Measurements from ENCODE around the gene EFS.

The EFS gene

DNA sequence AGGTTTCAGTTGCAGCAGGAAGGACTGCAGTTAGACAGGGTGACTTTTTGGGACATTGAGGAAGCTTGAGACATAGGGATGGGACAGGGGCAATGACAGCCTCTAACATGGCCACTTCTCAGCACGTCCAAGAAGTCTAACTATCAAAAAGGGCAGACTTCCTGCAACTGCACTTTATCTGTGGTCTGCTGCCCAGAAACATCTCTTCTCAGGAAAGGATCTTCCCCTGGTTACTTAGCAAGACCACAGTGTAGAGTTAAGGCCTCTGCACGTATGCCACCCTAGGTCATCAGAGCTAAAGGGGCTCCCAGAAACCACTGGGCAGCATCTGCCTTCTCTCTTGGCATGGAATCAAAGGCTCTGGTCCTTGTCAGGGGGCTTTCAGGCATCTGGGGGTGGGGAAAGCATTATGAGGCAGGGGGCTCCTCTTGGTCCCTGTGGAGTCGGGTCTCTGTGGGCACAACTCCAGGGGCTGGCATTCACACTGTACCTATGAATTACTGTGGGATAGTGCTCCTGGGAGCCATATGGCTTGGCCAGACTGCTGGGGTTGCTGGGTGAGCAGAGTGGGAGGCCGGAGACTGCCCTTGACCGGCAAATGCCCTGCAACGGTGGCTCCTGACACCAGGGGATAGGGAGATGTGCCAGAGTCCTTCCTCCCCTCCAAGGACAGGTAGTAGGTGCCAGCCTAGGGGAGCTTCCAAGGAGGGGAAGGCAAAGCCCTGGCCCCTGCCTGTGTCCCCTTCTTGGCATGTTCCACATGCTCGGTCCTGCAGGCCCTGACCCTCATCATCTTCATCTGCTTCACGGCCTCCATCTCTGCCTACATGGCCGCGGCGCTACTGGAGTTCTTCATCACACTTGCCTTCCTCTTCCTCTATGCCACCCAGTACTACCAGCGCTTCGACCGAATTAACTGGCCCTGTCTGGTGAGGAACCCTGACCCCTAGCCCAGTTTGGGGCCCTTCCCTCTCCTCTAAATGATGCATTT lies 12.9 kb upstream of the EFS start:
- DNase-seq: no peak

- no peak for DNase-seq
Observed at GRCh38 chr14:23377198-23377550, 12.2 kb upstream of the EFS start.

DNA sequence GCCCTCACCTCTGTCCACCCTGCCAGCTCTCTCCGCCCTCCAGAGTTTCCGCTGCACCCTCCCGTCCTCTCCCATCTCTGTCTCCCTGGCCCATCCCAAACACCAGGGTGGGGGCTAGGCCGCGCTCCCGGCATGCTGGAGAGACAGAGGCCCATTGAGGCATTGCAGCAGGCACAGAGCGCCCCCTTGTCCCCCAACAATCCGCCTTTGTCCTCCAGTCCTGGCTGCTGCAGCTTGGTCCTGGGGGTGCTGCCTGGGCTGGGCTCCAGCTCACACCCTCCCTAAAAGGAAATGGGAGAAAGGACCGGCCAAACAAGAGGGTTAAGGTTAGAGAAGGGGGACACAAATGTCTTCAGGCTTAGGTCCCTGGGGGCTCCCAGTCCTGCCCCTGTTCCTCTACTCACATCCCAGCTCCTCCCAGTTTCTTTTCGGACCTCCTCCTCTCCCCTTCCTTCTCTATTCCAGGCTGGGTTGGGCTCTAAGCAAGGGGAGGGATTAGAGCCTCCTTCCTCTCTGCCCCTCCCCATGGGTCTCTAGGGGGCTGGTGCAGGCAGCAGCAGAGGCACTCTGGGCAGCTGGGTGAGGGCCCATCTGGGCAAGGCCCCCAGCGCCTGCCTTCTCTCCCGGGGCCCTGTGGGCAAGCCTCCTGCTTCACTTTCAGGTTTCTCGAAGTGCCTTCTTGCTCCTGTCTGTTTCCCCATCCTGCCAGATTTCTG lies 11.7 kb upstream of the EFS start, which contains the start of gene CMTM5:
CMTM5 (plus strand) TSS at position 565 of the 716 bp plus-strand sequence. CDS start 206 bp downstream, outside the sequence.
- no peak for DNase-seq

GRCh38 chr14:23375527-23376251 lies 10.7 kb upstream of the EFS start:
- no peak for DNase-seq

- DNase-seq: no peak
Observed at GRCh38 chr14:23373041-23373440, 8.1 kb upstream of the EFS start.

- no peak for DNase-seq
Observed at GRCh38 chr14:23372509-23372908, 7.5 kb upstream of the EFS start, which contains the start of gene IL25. Gene IL25 (plus strand): TSS chr14:23372809.

GRCh38 chr14:23371865-23372264 lies 6.9 kb upstream of the EFS start:
- DNase-seq: no peak

GRCh38 chr14:23370221-23370620 lies 5.2 kb upstream of the EFS start:
- no peak for DNase-seq

DNA sequence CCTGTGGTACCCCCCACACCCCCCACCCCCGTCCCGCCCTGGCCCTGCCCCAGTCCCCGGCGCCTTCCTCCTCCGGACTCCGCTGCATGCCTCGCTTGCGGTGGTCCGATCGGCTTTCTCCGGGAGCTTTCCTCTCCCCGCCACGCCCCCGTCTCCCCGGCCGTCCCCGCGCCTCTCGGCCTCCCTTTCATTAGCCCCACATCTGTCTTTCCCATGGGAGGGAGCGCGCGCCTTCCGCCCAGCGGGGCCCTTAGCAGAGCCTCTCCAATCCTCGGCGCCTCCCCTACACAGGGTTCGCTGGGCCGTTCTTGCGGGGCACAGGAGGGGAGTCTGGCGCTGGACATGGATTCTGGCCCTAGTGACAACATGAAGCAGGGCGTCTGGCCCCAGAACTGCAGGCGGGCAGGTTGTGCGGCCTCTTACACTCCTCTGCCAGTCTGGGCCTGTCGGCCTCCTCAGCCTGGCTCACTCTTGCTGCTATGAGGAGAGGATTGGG lies 1.5 kb upstream of the EFS start:
- DNase-seq: no peak

DNA sequence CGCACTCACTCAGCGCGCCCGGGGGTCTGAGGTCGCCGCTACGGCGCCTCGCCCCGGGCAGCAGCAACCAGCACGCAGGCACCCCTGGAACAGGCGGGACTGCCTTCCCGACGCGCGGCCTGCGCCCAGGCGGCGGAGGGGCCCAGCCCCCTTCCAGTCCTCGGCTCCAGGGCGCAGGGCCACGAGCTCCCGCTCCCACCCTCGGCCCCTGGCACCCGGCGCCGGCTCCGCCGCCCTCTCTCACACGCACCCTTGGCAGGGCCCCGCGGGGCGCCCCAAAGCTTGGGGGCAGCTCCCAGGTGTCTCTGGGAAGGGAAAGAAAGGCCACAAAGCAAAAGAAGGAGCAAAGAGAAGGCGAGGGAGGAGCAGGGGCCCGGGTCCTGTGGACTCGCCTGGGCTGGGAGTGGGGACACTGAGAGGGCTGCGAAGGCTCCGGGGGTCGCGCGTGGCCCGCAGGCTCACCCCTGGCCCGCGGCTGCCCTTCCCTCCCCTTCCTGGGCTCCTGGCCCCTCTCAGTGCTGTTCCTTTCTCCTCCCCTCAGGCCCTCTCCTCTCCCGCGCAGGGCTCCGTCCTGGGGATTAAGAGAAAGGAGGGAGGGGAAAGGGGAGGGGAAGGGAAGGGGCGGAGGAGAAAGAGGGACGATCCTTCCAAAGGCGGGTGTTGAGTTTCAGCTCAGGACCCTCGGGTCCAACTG lies 907 bp upstream of the EFS start:
- no peak for DNase-seq

DNA sequence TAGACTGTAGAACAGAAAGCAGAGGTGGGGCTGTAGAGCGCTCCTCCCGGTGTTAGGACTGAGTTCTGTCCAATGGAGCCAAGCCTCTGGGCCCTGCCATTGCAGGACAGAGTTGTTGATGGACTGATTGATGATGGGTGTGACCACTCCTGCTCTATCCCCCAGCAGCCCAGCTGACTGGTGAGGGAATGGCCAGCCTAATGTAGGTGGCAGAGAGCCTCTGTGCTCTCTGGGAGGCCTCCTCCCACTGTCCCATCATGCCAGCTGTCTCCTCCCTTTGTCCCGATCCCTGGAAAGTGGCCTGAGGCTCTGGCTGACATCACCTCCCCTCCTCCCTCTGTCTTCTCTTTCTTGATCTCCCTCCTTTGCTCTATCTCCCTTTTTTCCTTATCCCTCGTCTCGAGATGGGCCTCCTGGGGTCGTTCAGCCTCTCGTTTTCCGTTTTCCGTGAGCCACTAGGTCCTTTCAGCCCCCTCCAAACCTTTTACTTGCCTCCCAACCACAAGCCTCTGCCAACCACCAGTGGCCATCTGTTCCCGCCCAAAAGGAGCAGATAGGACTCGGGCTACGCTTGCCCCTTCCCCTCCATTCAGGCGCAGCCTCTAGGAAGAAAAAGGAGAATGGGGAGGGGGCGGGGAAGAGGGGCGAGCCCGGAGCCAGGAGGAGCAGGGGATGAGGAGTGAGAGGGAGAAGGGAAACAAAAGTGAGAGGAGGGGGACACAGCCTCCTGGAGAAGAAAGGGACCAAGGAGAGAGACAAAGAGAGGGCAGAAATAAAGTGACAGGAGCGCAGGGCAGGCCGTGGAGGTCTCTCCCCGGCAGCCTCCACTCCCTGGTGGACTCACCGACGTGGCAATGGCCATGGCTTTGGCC lies 572 bp downstream of the EFS start:
- DNase-seq: no peak

DNA sequence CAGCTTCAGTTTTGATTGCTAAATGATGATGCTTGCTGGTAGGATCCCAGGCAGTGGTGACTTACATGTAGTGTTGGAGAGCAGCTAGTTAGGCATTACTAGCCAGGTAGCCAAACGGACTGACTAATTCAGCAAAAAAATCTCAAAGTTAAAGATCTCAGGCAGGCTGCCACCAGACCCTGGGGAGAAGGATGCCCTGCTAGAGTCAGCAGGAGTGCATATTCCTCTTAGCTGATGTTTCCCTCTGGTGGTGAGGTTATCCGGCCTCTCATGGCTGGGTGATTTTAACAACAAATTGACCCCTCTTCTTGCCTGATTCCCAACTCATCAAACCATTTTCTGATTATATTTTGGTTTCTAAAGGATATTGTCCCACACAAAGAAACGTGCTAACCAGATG lies 2.8 kb downstream of the EFS start:
- DNase-seq: no peak

DNA sequence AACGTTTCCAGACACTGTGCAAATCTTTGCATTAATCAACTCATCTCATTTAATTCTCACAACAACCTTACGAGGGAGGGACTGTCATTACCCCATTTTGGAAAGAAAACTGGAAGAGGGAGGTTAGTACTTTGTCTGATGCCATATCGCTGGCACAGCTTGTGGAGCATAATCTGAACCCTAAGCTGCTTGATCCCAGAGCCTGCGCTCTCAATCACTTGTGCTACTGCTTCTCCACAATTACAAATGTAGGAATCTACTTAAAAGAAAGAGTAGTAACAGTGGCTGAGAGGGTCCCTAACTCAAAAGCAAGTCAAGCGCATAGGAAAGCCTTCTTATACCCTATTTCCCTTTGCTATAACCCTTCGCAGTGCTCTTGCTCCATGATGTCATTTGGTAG lies 3.2 kb downstream of the EFS start:
- no peak for DNase-seq

GRCh38 chr14:23361320-23361719 lies 3.7 kb downstream of the EFS start:
- no peak for DNase-seq

DNA sequence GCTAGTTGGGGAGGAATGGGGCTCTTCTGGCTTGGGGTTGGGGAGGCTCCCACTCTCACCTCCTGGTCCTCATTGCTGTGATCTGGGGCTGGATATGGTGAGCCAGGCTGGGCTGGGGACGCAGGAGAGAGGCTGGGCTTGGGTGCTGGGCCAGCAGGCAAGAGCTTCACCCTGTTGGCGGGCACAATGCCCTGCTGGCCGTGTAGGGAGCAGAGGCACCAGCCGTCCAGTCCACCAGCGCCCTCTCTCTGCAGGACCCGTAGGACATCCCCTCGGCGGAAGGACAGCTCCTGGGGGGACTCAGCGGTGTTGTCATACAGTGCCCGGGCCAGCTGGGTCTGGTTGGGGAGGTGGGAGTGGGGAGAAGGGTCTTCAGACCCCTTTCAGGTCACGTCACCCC lies 4.5 kb downstream of the EFS start:
- DNase-seq: no peak

DNA sequence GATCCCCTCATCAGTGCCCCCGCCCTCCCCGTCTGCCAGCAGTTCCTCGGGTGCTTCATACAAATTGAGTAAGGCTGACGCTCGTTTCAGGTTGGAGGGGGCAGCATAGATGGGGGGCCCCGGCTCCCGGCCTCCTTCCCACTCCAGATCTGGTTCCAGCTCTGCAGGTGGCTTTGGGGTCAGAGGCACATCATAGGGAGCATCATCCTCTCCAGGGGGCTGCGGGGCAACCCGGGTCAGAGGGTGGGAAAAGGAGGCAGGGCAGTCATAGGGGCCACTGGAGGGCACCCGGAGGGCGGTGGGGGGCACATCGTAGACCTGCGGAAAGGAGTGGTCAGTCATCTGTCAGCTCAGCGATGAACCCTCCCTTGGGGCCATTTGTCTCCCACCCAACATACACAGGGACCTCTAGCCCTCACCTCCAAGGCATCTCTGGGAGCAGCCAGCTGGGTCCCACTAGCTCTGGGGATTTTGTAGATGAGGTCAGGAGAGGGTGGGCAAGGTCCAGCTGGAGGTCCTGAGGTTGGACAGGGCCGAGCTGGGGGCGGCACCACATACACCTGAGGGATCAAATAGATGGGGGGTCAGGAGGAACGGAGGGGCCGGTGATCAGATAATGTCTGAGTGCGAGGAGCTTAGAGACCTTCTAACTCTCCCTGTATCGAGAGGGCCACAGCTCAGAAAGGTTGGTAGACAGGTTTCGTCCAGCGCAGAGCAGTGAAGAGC lies 5.1 kb downstream of the EFS start:
- no peak for DNase-seq

GRCh38 chr14:23359167-23359626 lies 5.8 kb downstream of the EFS start:
- DNase-seq: no peak

- DNase-seq: no peak
Observed at GRCh38 chr14:23358553-23359166, 6.3 kb downstream of the EFS start.

- DNase-seq: no peak
Observed at GRCh38 chr14:23358042-23358441, 6.9 kb downstream of the EFS start.

- no peak for DNase-seq
Observed at GRCh38 chr14:23357261-23357660, 7.7 kb downstream of the EFS start.

Data from CD4-positive, alpha-beta T cell treated with Interleukin-17A for 1 hour (primary cell).